SU-DHL-6 (cell line): ENCODE data around the gene RBM4B.
A peak's percentile ranks its signal among the peaks of the same experiment; 100 is the strongest.

ENCODE experiments used
- H2AFZ ChIP-seq: fragments of 200-600 bp; sonication (generic); 2 replicates; pipeline ENCODE4 v1.6.1; 2014; ENCODE audit warnings: low read depth, mild to moderate bottlenecking, moderate library complexity, mixed read lengths, antibody characterized with exemption, low read length; ENCODE audit not compliant: severe bottlenecking
- H3F3A ChIP-seq: fragments of 200-600 bp; shearing (Covaris generic); 2 replicates; pipeline ENCODE4 v1.6.0; 2016; ENCODE audit warnings: antibody characterized with exemption, mild to moderate bottlenecking; ENCODE audit not compliant: insufficient read depth
- H3K27ac ChIP-seq: fragments of 200-600 bp; sonication (generic); 2 replicates; pipeline ENCODE4 v1.5.1; 2016; ENCODE audit warnings: low read depth, mild to moderate bottlenecking, low read length, moderate library complexity, mixed read lengths
- H3K27me3 ChIP-seq: fragments of 200-600 bp; sonication (generic), shearing (Covaris generic); 2 replicates; pipeline ENCODE4 v1.6.0; 2014; ENCODE audit warnings: mild to moderate bottlenecking, low read length
- H3K36me3 ChIP-seq: fragments of 200-600 bp; sonication (generic); 2 replicates; pipeline ENCODE4 v1.6.1; 2014; ENCODE audit warnings: mild to moderate bottlenecking, low read length, mixed read lengths
- H3K4me2 ChIP-seq: fragments of 300-600, 200-600 bp; shearing (Covaris generic), sonication (generic); 2 replicates; pipeline ENCODE4 v1.6.0; 2014; ENCODE audit warnings: low read length, low read depth, mild to moderate bottlenecking; ENCODE audit not compliant: poor library complexity, severe bottlenecking
- H3K4me3 ChIP-seq: fragments of 200-600 bp; sonication (generic); 2 replicates; pipeline ENCODE4 v1.5.1; 2014; ENCODE audit warnings: antibody characterized with exemption, low read length, mild to moderate bottlenecking, mixed read lengths; ENCODE audit not compliant: insufficient read depth, poor library complexity, severe bottlenecking
- H3K79me2 ChIP-seq: fragments of 200-600 bp; sonication (generic); 2 replicates; pipeline ENCODE4 v1.6.1; 2014; ENCODE audit warnings: mild to moderate bottlenecking, low read length, moderate library complexity; ENCODE audit not compliant: insufficient read depth
- H3K9ac ChIP-seq: fragments of 200-600 bp; sonication (generic); 2 replicates; pipeline ENCODE4 v1.7.0; 2014; ENCODE audit warnings: mild to moderate bottlenecking, low read length
- H3K9me2 ChIP-seq: fragments of 200-600 bp; sonication (generic); replicated peaks from 2 replicates; pipeline ENCODE4 v1.6.1; 2014; ENCODE audit warnings: low read length; ENCODE audit not compliant: insufficient read depth
- H3K9me3 ChIP-seq: fragments of 200-600 bp; sonication (generic); 2 replicates; pipeline ENCODE4 v1.6.1; 2014; ENCODE audit warnings: low read length, mixed read lengths; ENCODE audit not compliant: insufficient read depth
- H4K20me1 ChIP-seq: fragments of 200-600 bp; sonication (generic); 2 replicates; pipeline ENCODE4 v1.6.1; 2014; ENCODE audit warnings: low read depth, mild to moderate bottlenecking, antibody characterized with exemption, low read length, moderate library complexity, mixed read lengths
- CTCF ChIP-seq: fragments of 200-600 bp; sonication (generic); IDR thresholded peaks from one replicate; pipeline ENCODE4 v1.5.1; 2017; ENCODE audit warnings: antibody characterized with exemption, mild to moderate bottlenecking, low read length, moderate library complexity; ENCODE audit not compliant: insufficient read depth, poor library complexity, severe bottlenecking
- EZH2phosphoT487 ChIP-seq: fragments of 200-600 bp; sonication (generic), shearing (Covaris generic); conservative IDR thresholded peaks from 2 replicates; pipeline ENCODE4 v1.6.1; 2018; ENCODE audit warnings: mild to moderate bottlenecking, antibody characterized with exemption, low read length, moderate library complexity, mixed read lengths

Gene RBM4B

GRCh38 chr11:66696146-66696545 lies 18.5 kb upstream of the RBM4B start:
- H3K27me3 ChIP-seq: no peaks in the 10 kb centered on the region
- no peaks in the 10 kb centered on the region for H3K36me3 ChIP-seq
- H3K79me2 ChIP-seq: no peaks in the 10 kb centered on the region
- H3K9me2 ChIP-seq: no peaks in the 10 kb centered on the region
- H3K9ac ChIP-seq: no peak overlapping the region
- H3K9me3 ChIP-seq: no peaks in the 10 kb centered on the region
- H4K20me1 ChIP-seq: no peaks in the 10 kb centered on the region
- no peak for TF ChIP-seq EZH2phosphoT487
- no peak for TF ChIP-seq CTCF
- no peak overlapping the region for H3K4me3 ChIP-seq
- H3K27ac ChIP-seq: no peak overlapping the region
- no peaks in the 10 kb centered on the region for H3F3A ChIP-seq
- H3K4me2 ChIP-seq: no peak overlapping the region
- no peak overlapping the region for H2AFZ ChIP-seq

- Histone ChIP-seq H3K27me3 (no peaks in the 10 kb centered on the region), H3K27ac (no peak overlapping the region), H3K9me3 (no peaks in the 10 kb centered on the region), H3K4me2 (no peak overlapping the region), H3K4me3 (no peak overlapping the region), H3F3A (no peaks in the 10 kb centered on the region), H3K9me2 (no peaks in the 10 kb centered on the region), H3K36me3 (no peaks in the 10 kb centered on the region), H4K20me1 (no peaks in the 10 kb centered on the region), H3K9ac (no peak overlapping the region), H3K79me2 (no peaks in the 10 kb centered on the region), H2AFZ (peak overlapping the region; percentile 56)
- TF ChIP-seq CTCF (peak; percentile 90), EZH2phosphoT487 (no peak)
These were observed 17.1 kb upstream of the RBM4B start for GRCh38 chr11:66694732-66695207.

GRCh38 chr11:66694056-66694410 lies 16.3 kb upstream of the RBM4B start:
- Histone ChIP-seq H3K4me2 (no peak overlapping the region), H3K4me3 (no peak overlapping the region), H3K9me3 (no peaks in the 10 kb centered on the region), H4K20me1 (no peaks in the 10 kb centered on the region), H3K9ac (no peak overlapping the region), H3K27me3 (no peaks in the 10 kb centered on the region), H3K36me3 (no peaks in the 10 kb centered on the region), H3K9me2 (no peaks in the 10 kb centered on the region), H3K27ac (no peak overlapping the region), H3F3A (no peaks in the 10 kb centered on the region), H3K79me2 (no peaks in the 10 kb centered on the region), H2AFZ (no peak overlapping the region)
- no peak for TF ChIP-seq CTCF
- no peak for TF ChIP-seq EZH2phosphoT487
